ENCODE results near the gene STAM. TPM values are rescaled to one million over a fixed set of nuclear protein-coding genes. Genes with fewer than 3 reads are reported as not detected.

STAM gene
- total RNA-seq, 1 donor from 2014 or later, result 43.4 TPM

GRCh38 chr10:17743437-17743836, 99.5 kb downstream of the STAM start:
- peaks cover 15% of the 10 kb centered on the region for H3K4me1 Mint-ChIP-seq (ENCODE audit: low read depth, unreplicated experiment)
- peaks cover 2% of the 10 kb centered on the region for H3K36me3 Mint-ChIP-seq (ENCODE audit: low read depth, unreplicated experiment)
- H3K4me3 Mint-ChIP-seq (ENCODE audit: unreplicated experiment), result no peak overlapping the region
- no peaks in the 10 kb centered on the region for H3K27me3 Mint-ChIP-seq (ENCODE audit: low read depth, unreplicated experiment)
- Histone ChIP-seq H3K4me3 (ENCODE audit: insufficient read depth, low read depth, low read length) (no peak overlapping the region), H3K27me3 (ENCODE audit: insufficient read depth, low read length) (no peaks in the 10 kb centered on the region), H3K4me1 (ENCODE audit: insufficient read depth, low read length) (no peaks in the 10 kb centered on the region), H2AFZ (ENCODE audit: low read depth, low read length) (no peak overlapping the region), H3K27ac (ENCODE audit: low read depth, low read length) (no peak overlapping the region), H3K36me3 (ENCODE audit: insufficient read depth, low read length) (no peaks in the 10 kb centered on the region), H3K9ac (ENCODE audit: low read length) (no peak overlapping the region), H3K4me2 (ENCODE audit: low read length) (no peak overlapping the region), H4K20me1 (ENCODE audit: insufficient read depth, low read length) (no peaks in the 10 kb centered on the region), H3K79me2 (ENCODE audit: insufficient read depth, low read length) (no peaks in the 10 kb centered on the region), H3K9me3 (ENCODE audit: insufficient read depth, low read depth, low read length) (no peaks in the 10 kb centered on the region)
- no peak overlapping the region for H3K27ac Mint-ChIP-seq (ENCODE audit: unreplicated experiment)
- DNase-seq (ENCODE audit: low read depth) (no peak), FAIRE-seq (no peak)
- TF ChIP-seq CTCF (IDR thresholded peaks at IDR 0.05; ENCODE audit: insufficient read depth, low read depth, low read length), result no peak
- TF ChIP-seq EZH2 (IDR thresholded peaks at IDR 0.05; ENCODE audit: insufficient read depth, low read length), result no peak
- no peaks in the 10 kb centered on the region for H3K9me3 Mint-ChIP-seq (ENCODE audit: unreplicated experiment)

- no peaks in the 10 kb centered on the region for H3K9me3 ChIP-seq (ENCODE audit: insufficient read depth, low read depth, low read length)
- DNase-seq (ENCODE audit: low read depth) (no peak), FAIRE-seq (no peak)
- H3K27ac ChIP-seq (ENCODE audit: low read depth, low read length), result no peak overlapping the region
- no peaks in the 10 kb centered on the region for H4K20me1 ChIP-seq (ENCODE audit: insufficient read depth, low read length)
- no peaks in the 10 kb centered on the region for H3K36me3 ChIP-seq (ENCODE audit: insufficient read depth, low read length)
- no peaks in the 10 kb centered on the region for H3K79me2 ChIP-seq (ENCODE audit: insufficient read depth, low read length)
- H3K4me1 Mint-ChIP-seq (ENCODE audit: low read depth, unreplicated experiment), result peaks cover 15% of the 10 kb centered on the region
- no peaks in the 10 kb centered on the region for H3K27me3 ChIP-seq (ENCODE audit: insufficient read depth, low read length)
- H3K27me3 Mint-ChIP-seq (ENCODE audit: low read depth, unreplicated experiment), result no peaks in the 10 kb centered on the region
- TF ChIP-seq CTCF (IDR thresholded peaks at IDR 0.05; ENCODE audit: insufficient read depth, low read depth, low read length) (no peak), EZH2 (IDR thresholded peaks at IDR 0.05; ENCODE audit: insufficient read depth, low read length) (no peak)
- no peak overlapping the region for H2AFZ ChIP-seq (ENCODE audit: low read depth, low read length)
- no peak overlapping the region for H3K9ac ChIP-seq (ENCODE audit: low read length)
- H3K36me3 Mint-ChIP-seq (ENCODE audit: low read depth, unreplicated experiment), result peaks cover 2% of the 10 kb centered on the region
- no peak overlapping the region for H3K4me3 Mint-ChIP-seq (ENCODE audit: unreplicated experiment)
- H3K4me2 ChIP-seq (ENCODE audit: low read length), result no peak overlapping the region
- H3K4me3 ChIP-seq (ENCODE audit: insufficient read depth, low read depth, low read length), result no peak overlapping the region
- H3K9me3 Mint-ChIP-seq (ENCODE audit: unreplicated experiment), result no peaks in the 10 kb centered on the region
- H3K4me1 ChIP-seq (ENCODE audit: insufficient read depth, low read length), result no peaks in the 10 kb centered on the region
- H3K27ac Mint-ChIP-seq (ENCODE audit: unreplicated experiment), result no peak overlapping the region
Measured at GRCh38 chr10:17744341-17744861, 100.5 kb downstream of the STAM start.

- H3K27ac ChIP-seq (ENCODE audit: low read depth, low read length), result no peak overlapping the region
- DNase-seq (ENCODE audit: low read depth) (no peak), FAIRE-seq (no peak)
- H3K4me2 ChIP-seq (ENCODE audit: low read length), result no peak overlapping the region
- no peak overlapping the region for H2AFZ ChIP-seq (ENCODE audit: low read depth, low read length)
- TF ChIP-seq EZH2 (IDR thresholded peaks at IDR 0.05; ENCODE audit: insufficient read depth, low read length) (no peak), CTCF (IDR thresholded peaks at IDR 0.05; ENCODE audit: insufficient read depth, low read depth, low read length) (no peak)
- H3K27me3 ChIP-seq (ENCODE audit: insufficient read depth, low read length), result no peaks in the 10 kb centered on the region
- H3K9ac ChIP-seq (ENCODE audit: low read length), result no peak overlapping the region
- Mint-ChIP-seq H3K4me1 (ENCODE audit: low read depth, unreplicated experiment) (peaks cover 12% of the 10 kb centered on the region), H3K27me3 (ENCODE audit: low read depth, unreplicated experiment) (no peaks in the 10 kb centered on the region), H3K4me3 (ENCODE audit: unreplicated experiment) (no peak overlapping the region), H3K9me3 (ENCODE audit: unreplicated experiment) (no peaks in the 10 kb centered on the region), H3K36me3 (ENCODE audit: low read depth, unreplicated experiment) (peaks cover 2% of the 10 kb centered on the region), H3K27ac (ENCODE audit: unreplicated experiment) (no peak overlapping the region)
- H3K79me2 ChIP-seq (ENCODE audit: insufficient read depth, low read length), result no peaks in the 10 kb centered on the region
- no peak overlapping the region for H3K4me3 ChIP-seq (ENCODE audit: insufficient read depth, low read depth, low read length)
- H3K9me3 ChIP-seq (ENCODE audit: insufficient read depth, low read depth, low read length), result no peaks in the 10 kb centered on the region
- H3K36me3 ChIP-seq (ENCODE audit: insufficient read depth, low read length), result no peaks in the 10 kb centered on the region
- H4K20me1 ChIP-seq (ENCODE audit: insufficient read depth, low read length), result no peaks in the 10 kb centered on the region
- H3K4me1 ChIP-seq (ENCODE audit: insufficient read depth, low read length), result no peaks in the 10 kb centered on the region
Measured at GRCh38 chr10:17747883-17748550, 104.1 kb downstream of the STAM start.
